ENCODE measurements around the gene HAVCR1.
"Not testable (repeated sequence)": the region's sequence is repeated elsewhere in the genome, so short reads cannot be mapped to it uniquely, and the experiment has no call there.

Gene HAVCR1

GRCh38 chr5:157049605-157050004 lies 9.3 kb downstream of the HAVCR1 start:
- DNase-seq (ENCODE audit: low spot score), result no peak

- no peak for DNase-seq (ENCODE audit: low spot score)
Measured at GRCh38 chr5:157047898-157048297, 11.0 kb downstream of the HAVCR1 start.

- not testable (repeated sequence) for DNase-seq (ENCODE audit: low spot score)
Measured at GRCh38 chr5:157047016-157047415, 11.9 kb downstream of the HAVCR1 start.

- no peak for DNase-seq (ENCODE audit: low spot score)
Measured at GRCh38 chr5:157046041-157046440, 12.9 kb downstream of the HAVCR1 start.

- DNase-seq (ENCODE audit: low spot score), result no peak
Measured at GRCh38 chr5:157045601-157046000, 13.3 kb downstream of the HAVCR1 start.

- DNase-seq (ENCODE audit: low spot score), result no peak
Measured at GRCh38 chr5:157038568-157039187, 20.2 kb downstream of the HAVCR1 start.

GRCh38 chr5:157034106-157035072 lies 24.5 kb downstream of the HAVCR1 start:
- DNase-seq (ENCODE audit: low spot score), result not testable (repeated sequence)

- DNase-seq (ENCODE audit: low spot score), result no peak
Measured at GRCh38 chr5:157033071-157033583, 25.8 kb downstream of the HAVCR1 start.

- peak; percentile 25 for DNase-seq (ENCODE audit: low spot score)
Measured at GRCh38 chr5:157030692-157031091, 28.2 kb downstream of the HAVCR1 start.

GRCh38 chr5:157029457-157029856 lies 29.5 kb downstream of the HAVCR1 start:
- no peak for DNase-seq (ENCODE audit: low spot score)

- DNase-seq (ENCODE audit: low spot score), result not testable (repeated sequence)
Measured at GRCh38 chr5:157027663-157028062, 31.3 kb downstream of the HAVCR1 start.

GRCh38 chr5:157026789-157027424 lies 32.0 kb downstream of the HAVCR1 start:
- DNase-seq (ENCODE audit: low spot score), result no peak

- peak; percentile 71 for DNase-seq (ENCODE audit: low spot score)
Measured at GRCh38 chr5:157025093-157025698, 33.7 kb downstream of the HAVCR1 start.

GRCh38 chr5:157024208-157024959 lies 34.5 kb downstream of the HAVCR1 start:
- DNase-seq (ENCODE audit: low spot score), result no peak

GRCh38 chr5:157022024-157022423 lies 36.9 kb downstream of the HAVCR1 start:
- DNase-seq (ENCODE audit: low spot score), result no peak

- no peak for DNase-seq (ENCODE audit: low spot score)
Measured at GRCh38 chr5:157020511-157021222, 38.2 kb downstream of the HAVCR1 start.

GRCh38 chr5:157020002-157020401 lies 38.9 kb downstream of the HAVCR1 start:
- no peak for DNase-seq (ENCODE audit: low spot score)

GRCh38 chr5:157014143-157014542 lies 44.8 kb downstream of the HAVCR1 start:
- DNase-seq (ENCODE audit: low spot score), result not testable (repeated sequence)

- DNase-seq (ENCODE audit: low spot score), result no peak
Measured at GRCh38 chr5:157006262-157006661, 52.7 kb downstream of the HAVCR1 start.

GRCh38 chr5:157004893-157005551 lies 53.9 kb downstream of the HAVCR1 start:
- no peak for DNase-seq (ENCODE audit: low spot score)
